H9 (cell line): ENCODE data around the gene XK. TPM values are rescaled to one million over a fixed set of nuclear protein-coding genes. Genes with fewer than 3 reads are reported as not detected.

ENCODE experiments used
- DNase-seq: peaks from one replicate; pipeline ENCODE4 v3.0.0-alpha.2; 2017
- H2AFZ ChIP-seq: one replicate; pipeline ENCODE4 v1.6.1; 2013; ENCODE audit warnings: mild to moderate bottlenecking, low read length, control low read depth, moderate library complexity
- H2AK5ac ChIP-seq: 2 replicates; pipeline ENCODE4 v1.6.1; 2013; ENCODE audit warnings: low read length, control low read depth, mixed read lengths; ENCODE audit not compliant: insufficient read length
- H2BK120ac ChIP-seq: one replicate; pipeline ENCODE4 v1.6.1; 2013; ENCODE audit warnings: low read depth, mild to moderate bottlenecking, low read length, control low read depth, inconsistent platforms; ENCODE audit not compliant: poor library complexity, severe bottlenecking
- H2BK12ac ChIP-seq: 2 replicates; pipeline ENCODE4 v1.6.1; 2013; ENCODE audit warnings: low read length, control low read depth, mixed read lengths, low read depth; ENCODE audit not compliant: insufficient read length
- H2BK15ac ChIP-seq: 2 replicates; pipeline ENCODE4 v1.6.1; 2013; ENCODE audit warnings: low read depth, low read length, control low read depth
- H2BK20ac ChIP-seq: one replicate; pipeline ENCODE4 v1.6.1; 2013; ENCODE audit warnings: low read depth, mild to moderate bottlenecking, low read length, control low read depth, inconsistent platforms; ENCODE audit not compliant: poor library complexity, severe bottlenecking
- H2BK5ac ChIP-seq: 2 replicates; pipeline ENCODE4 v1.6.1; 2013; ENCODE audit warnings: low read length, control low read depth, mixed read lengths; ENCODE audit not compliant: insufficient read length
- H3K14ac ChIP-seq: 2 replicates; pipeline ENCODE4 v1.6.1; 2013; ENCODE audit warnings: low read length, control low read depth; ENCODE audit not compliant: insufficient read depth
- H3K18ac ChIP-seq: 2 replicates; pipeline ENCODE4 v1.6.1; 2013; ENCODE audit warnings: low read depth, mild to moderate bottlenecking, mixed read lengths, low read length, control low read depth; ENCODE audit not compliant: insufficient read length
- H3K23ac ChIP-seq: 2 replicates; pipeline ENCODE4 v1.6.1; 2013; ENCODE audit warnings: low read length, control low read depth, mixed read lengths, low read depth; ENCODE audit not compliant: insufficient read length
- H3K23me2 ChIP-seq: 2 replicates; pipeline ENCODE4 v1.6.1; 2013; ENCODE audit warnings: low read depth, mild to moderate bottlenecking, mixed read lengths, low read length, control low read depth; ENCODE audit not compliant: insufficient read length, poor library complexity, severe bottlenecking
- H3K27ac ChIP-seq: 2 replicates; pipeline ENCODE4 v1.5.1; 2013; ENCODE audit warnings: low read length, control low read depth, mixed read lengths, low read depth; ENCODE audit not compliant: insufficient read length
- H3K27me3 ChIP-seq: 2 replicates; pipeline ENCODE4 v1.6.1; 2013; ENCODE audit warnings: low read length, control low read depth, inconsistent platforms; ENCODE audit not compliant: insufficient read depth
- H3K4ac ChIP-seq: 2 replicates; pipeline ENCODE4 v1.6.1; 2013; ENCODE audit warnings: low read depth, mild to moderate bottlenecking, control low read depth, inconsistent platforms, low read length, moderate library complexity
- H3K4me1 ChIP-seq: 2 replicates; pipeline ENCODE4 v1.6.1; 2013; ENCODE audit warnings: low read length, control low read depth, inconsistent platforms; ENCODE audit not compliant: insufficient read depth
- H3K4me2 ChIP-seq: 2 replicates; pipeline ENCODE4 v1.6.1; 2013; ENCODE audit warnings: low read length, control low read depth, mixed read lengths; ENCODE audit not compliant: insufficient read length, insufficient read depth
- H3K56ac ChIP-seq: 2 replicates; pipeline ENCODE4 v1.6.1; 2013; ENCODE audit warnings: low read depth, mild to moderate bottlenecking, mixed read lengths, low read length, control low read depth; ENCODE audit not compliant: insufficient read length
- H3K79me1 ChIP-seq: 2 replicates; pipeline ENCODE4 v1.6.1; 2013; ENCODE audit warnings: low read depth, mild to moderate bottlenecking, moderate library complexity, low read length, control low read depth, inconsistent platforms; ENCODE audit not compliant: insufficient read depth, poor library complexity, severe bottlenecking
- H3K79me2 ChIP-seq: 2 replicates; pipeline ENCODE4 v1.6.1; 2013; ENCODE audit warnings: low read length, control low read depth, inconsistent platforms; ENCODE audit not compliant: insufficient read depth
- H3K9ac ChIP-seq: 2 replicates; pipeline ENCODE4 v1.6.1; 2013; ENCODE audit warnings: low read length, control low read depth, mixed read lengths; ENCODE audit not compliant: insufficient read length; ENCODE audit errors: extremely low read depth
- H3K9me3 ChIP-seq: one replicate; pipeline ENCODE4 v1.6.1; 2013; ENCODE audit warnings: low read depth, low read length, inconsistent platforms; ENCODE audit not compliant: control insufficient read depth
- H3T11ph ChIP-seq: one replicate; pipeline ENCODE4 v1.6.1; 2013; ENCODE audit warnings: mild to moderate bottlenecking, low read length, control low read depth, inconsistent platforms
- H4K20me1 ChIP-seq: one replicate; pipeline ENCODE4 v1.6.1; 2013; ENCODE audit not compliant: control insufficient read depth, insufficient read length, insufficient read depth
- H4K5ac ChIP-seq: 2 replicates; pipeline ENCODE4 v1.6.1; 2013; ENCODE audit warnings: low read depth, mild to moderate bottlenecking, mixed read lengths, low read length, control low read depth; ENCODE audit not compliant: insufficient read length
- H4K8ac ChIP-seq: replicated peaks from 2 replicates; pipeline ENCODE4 v1.6.1; 2013; ENCODE audit warnings: low read length, control low read depth, mixed read lengths, low read depth; ENCODE audit not compliant: insufficient read length
- H4K91ac ChIP-seq: 2 replicates; pipeline ENCODE4 v1.6.1; 2013; ENCODE audit warnings: low read depth, mild to moderate bottlenecking, moderate library complexity, mixed read lengths, low read length, control low read depth; ENCODE audit not compliant: insufficient read length
- H3K27ac Mint-ChIP-seq, 3 experiments: 2 replicates in 2 of 3; 3 replicates in 1 of 3; pipeline ENCODE4 v1.8.0; 2020 to 2021; ENCODE audit warnings: mixed read lengths in 3 of 3, mild to moderate bottlenecking in 1 of 3, moderate library complexity in 1 of 3
- H3K27me3 Mint-ChIP-seq: 2 replicates; pipeline ENCODE4 v1.8.0; 2021; ENCODE audit warnings: low read depth, mild to moderate bottlenecking, moderate library complexity, mixed read lengths
- H3K36me3 Mint-ChIP-seq, 3 experiments: 2 replicates in 2 of 3; 3 replicates in 1 of 3; pipeline ENCODE4 v1.8.0; 2020 to 2021; ENCODE audit warnings: low read depth in 3 of 3, mixed read lengths in 3 of 3; ENCODE audit not compliant: insufficient read depth in 1 of 3
- H3K4me1 Mint-ChIP-seq, 2 experiments: 2 replicates each; pipeline ENCODE4 v1.8.0; 2020; ENCODE audit warnings: mixed read lengths in 2 of 2
- H3K4me3 Mint-ChIP-seq, 2 experiments: 2 replicates in 1 of 2; 3 replicates in 1 of 2; pipeline ENCODE4 v1.8.0; 2020 to 2021; ENCODE audit warnings: mild to moderate bottlenecking in 2 of 2, mixed read lengths in 2 of 2, moderate library complexity in 1 of 2
- H3K9me3 Mint-ChIP-seq, 2 experiments: 2 replicates in 1 of 2; 3 replicates in 1 of 2; pipeline ENCODE4 v1.8.0; 2020; ENCODE audit warnings: mild to moderate bottlenecking in 2 of 2, mixed read lengths in 2 of 2, moderate library complexity in 1 of 2
- WGBS: extraction: QIAGEN DNeasy Blood & Tissue Kit; methylation state at CpG from one replicate; pipeline ENCODE4 v1.1.7; 2013; ENCODE audit warnings: missing lambda C conversion rate, low lambda C conversion rate, mixed read lengths; ENCODE audit not compliant: insufficient read length; ENCODE audit errors: extremely low coverage; 5-methylcytosine and 5-hydroxymethylcytosine counted together
- long read RNA-seq: library from polyadenylated mRNA; unstranded; transcript quantifications from one replicate; pipeline ENCODE4 v2.0.0, GENCODE V29; 2020
- total RNA-seq: library from RNA; stranded (reverse); gene quantifications from 2 replicates; pipeline ENCODE4 v1.2.1, GENCODE V29; 2021
- TF ChIP-seq, protein P1 (sequence below): fragments of 200-600 bp; sonication (generic); conservative IDR thresholded peaks from 3 replicates; pipeline ENCODE4 v1.8.0; 2021; ENCODE audit warnings: antibody characterized with exemption, mild to moderate bottlenecking

The XK gene, protein sequence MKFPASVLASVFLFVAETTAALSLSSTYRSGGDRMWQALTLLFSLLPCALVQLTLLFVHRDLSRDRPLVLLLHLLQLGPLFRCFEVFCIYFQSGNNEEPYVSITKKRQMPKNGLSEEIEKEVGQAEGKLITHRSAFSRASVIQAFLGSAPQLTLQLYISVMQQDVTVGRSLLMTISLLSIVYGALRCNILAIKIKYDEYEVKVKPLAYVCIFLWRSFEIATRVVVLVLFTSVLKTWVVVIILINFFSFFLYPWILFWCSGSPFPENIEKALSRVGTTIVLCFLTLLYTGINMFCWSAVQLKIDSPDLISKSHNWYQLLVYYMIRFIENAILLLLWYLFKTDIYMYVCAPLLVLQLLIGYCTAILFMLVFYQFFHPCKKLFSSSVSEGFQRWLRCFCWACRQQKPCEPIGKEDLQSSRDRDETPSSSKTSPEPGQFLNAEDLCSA
- total RNA-seq = 0.85 and 0.97 TPM in 2 replicates
- long read RNA-seq, partial matches to known transcripts = 1 of 1 reads
- long read RNA-seq, other reads (novel, unspliced or antisense) = 0 of 1 reads

DNA sequence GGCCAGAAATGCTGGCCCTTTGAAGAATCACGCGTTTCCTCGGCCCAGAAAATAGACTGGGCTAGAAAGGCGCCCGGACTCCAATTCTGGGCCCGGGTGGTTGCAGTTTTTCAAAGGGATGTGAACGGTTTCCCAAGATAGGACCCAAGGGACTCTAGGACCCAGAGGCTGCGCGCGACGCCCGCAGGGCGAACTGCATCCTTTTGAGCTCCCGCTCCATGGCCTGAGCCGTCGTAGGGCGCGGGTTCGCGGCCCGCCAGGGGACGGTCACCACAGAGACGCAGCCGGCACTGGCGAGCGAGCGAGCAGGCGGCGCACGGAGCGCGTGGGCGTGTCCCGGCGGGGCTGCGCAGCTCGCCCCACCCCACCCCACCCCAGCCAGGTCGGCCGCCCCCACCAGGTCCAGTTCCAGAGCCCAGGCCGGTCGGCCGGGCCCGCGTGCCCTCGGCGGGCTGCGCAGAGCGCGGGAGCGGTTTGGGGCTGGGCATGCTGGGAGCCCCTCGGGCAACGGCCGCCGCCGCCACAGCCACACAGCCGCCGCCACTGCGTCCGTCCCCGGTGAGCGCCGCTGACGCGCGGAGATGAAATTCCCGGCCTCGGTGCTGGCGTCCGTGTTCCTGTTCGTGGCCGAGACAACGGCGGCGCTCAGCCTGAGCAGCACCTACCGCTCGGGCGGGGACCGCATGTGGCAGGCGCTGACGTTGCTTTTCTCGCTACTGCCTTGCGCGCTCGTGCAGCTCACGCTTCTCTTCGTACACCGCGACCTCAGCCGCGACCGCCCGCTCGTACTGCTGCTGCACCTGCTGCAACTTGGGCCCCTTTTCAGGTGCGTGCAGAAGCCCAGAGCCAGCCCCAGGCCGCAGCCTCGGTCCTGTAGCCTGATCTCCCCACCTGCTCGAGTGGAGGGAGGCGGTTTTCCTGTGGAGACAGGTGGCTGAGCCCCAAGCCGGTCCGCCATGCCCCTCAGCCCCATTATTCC is at the start of gene XK:
XK (plus strand) TSS at position 411 of the 979 bp plus-strand sequence; CDS start at position 582, 171 bp downstream.
- peaks cover 0 to 2% (median 0%) of the 10 kb centered on the region in 3 experiments; a peak in 1 of 7 replicates for H3K36me3 Mint-ChIP-seq
- Histone ChIP-seq H3K23ac (no peak within 1 kb of the TSS), H3K4me1 (no peaks in the 10 kb centered on the region; the same call in 1 of the 2 replicates), H3K27me3 (peaks cover 6% of the 10 kb centered on the region; the same call in 1 of the 2 replicates), H2BK15ac (no peak within 1 kb of the TSS), H2AK5ac (no peak within 1 kb of the TSS), H3T11ph (no peak within 1 kb of the TSS), H3K9ac (no peak within 1 kb of the TSS), H3K56ac (no peak within 1 kb of the TSS), H3K23me2 (no peaks in the 10 kb centered on the region), H3K18ac (peak within 1 kb of the TSS; percentile 54), H2BK20ac (no peak within 1 kb of the TSS), H3K79me2 (no peaks in the 10 kb centered on the region), H3K4me2 (peak within 1 kb of the TSS; percentile 45), H3K14ac (peak within 1 kb of the TSS; percentile 76), H3K27ac (no peak within 1 kb of the TSS), H4K5ac (no peak within 1 kb of the TSS), H4K91ac (no peak within 1 kb of the TSS), H2BK120ac (no peak within 1 kb of the TSS), H2BK12ac (no peak within 1 kb of the TSS), H3K9me3 (no peaks in the 10 kb centered on the region), H4K8ac (no peak within 1 kb of the TSS), H4K20me1 (no peaks in the 10 kb centered on the region), H2BK5ac (no peak within 1 kb of the TSS), H2AFZ (no peak within 1 kb of the TSS), H3K79me1 (no peaks in the 10 kb centered on the region), H3K4ac (no peak within 1 kb of the TSS)
- H3K4me1 Mint-ChIP-seq = peaks cover 9 to 13% of the 10 kb centered on the region in 2 experiments; a peak in 3 of 4 replicates
- peaks cover 38 to 42% of the 10 kb centered on the region in 2 experiments for H3K9me3 Mint-ChIP-seq
- H3K27ac Mint-ChIP-seq = no peak within 1 kb of the TSS; a peak in 2 of 7 replicates
- H3K27me3 Mint-ChIP-seq = peaks cover 16% of the 10 kb centered on the region
- peak; percentile 74 for DNase-seq
- TF ChIP-seq, protein P1, sequence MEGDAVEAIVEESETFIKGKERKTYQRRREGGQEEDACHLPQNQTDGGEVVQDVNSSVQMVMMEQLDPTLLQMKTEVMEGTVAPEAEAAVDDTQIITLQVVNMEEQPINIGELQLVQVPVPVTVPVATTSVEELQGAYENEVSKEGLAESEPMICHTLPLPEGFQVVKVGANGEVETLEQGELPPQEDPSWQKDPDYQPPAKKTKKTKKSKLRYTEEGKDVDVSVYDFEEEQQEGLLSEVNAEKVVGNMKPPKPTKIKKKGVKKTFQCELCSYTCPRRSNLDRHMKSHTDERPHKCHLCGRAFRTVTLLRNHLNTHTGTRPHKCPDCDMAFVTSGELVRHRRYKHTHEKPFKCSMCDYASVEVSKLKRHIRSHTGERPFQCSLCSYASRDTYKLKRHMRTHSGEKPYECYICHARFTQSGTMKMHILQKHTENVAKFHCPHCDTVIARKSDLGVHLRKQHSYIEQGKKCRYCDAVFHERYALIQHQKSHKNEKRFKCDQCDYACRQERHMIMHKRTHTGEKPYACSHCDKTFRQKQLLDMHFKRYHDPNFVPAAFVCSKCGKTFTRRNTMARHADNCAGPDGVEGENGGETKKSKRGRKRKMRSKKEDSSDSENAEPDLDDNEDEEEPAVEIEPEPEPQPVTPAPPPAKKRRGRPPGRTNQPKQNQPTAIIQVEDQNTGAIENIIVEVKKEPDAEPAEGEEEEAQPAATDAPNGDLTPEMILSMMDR = no peak
- WGBS = no CpG with 5 or more reads among the region's 100 CpGs
- H3K4me3 Mint-ChIP-seq = peak within 1 kb of the TSS; percentile 57 to 71
